Subcutaneous abdominal adipose tissue (tissue), 5 donors: ENCODE results near the gene GIPC2.

Source experiments
- H3K27ac ChIP-seq: one replicate; pipeline ENCODE4 v1.7.0; 2013; ENCODE audit warnings: low read depth, mild to moderate bottlenecking, inconsistent platforms, low read length, moderate library complexity
- H3K27me3 ChIP-seq, 5 donors: one replicate each; pipeline ENCODE4 v1.7.0; 2013; ENCODE audit warnings: low read length in 5 of 5, inconsistent platforms in 1 of 5; ENCODE audit not compliant: control insufficient read depth in 5 of 5, insufficient read depth in 4 of 5
- H3K36me3 ChIP-seq, 5 donors: one replicate each; pipeline ENCODE4 v1.7.0; 2013; ENCODE audit warnings: low read length in 5 of 5; ENCODE audit not compliant: control insufficient read depth in 5 of 5, insufficient read depth in 5 of 5
- H3K4me1 ChIP-seq, 5 donors: one replicate each; pipeline ENCODE4 v1.7.0; 2013; ENCODE audit warnings: low read length in 5 of 5, mild to moderate bottlenecking in 3 of 5, moderate library complexity in 1 of 5; ENCODE audit not compliant: control insufficient read depth in 5 of 5, insufficient read depth in 5 of 5
- H3K4me3 ChIP-seq, 5 donors: one replicate each; pipeline ENCODE4 v1.7.0; 2013; ENCODE audit warnings: low read length in 5 of 5, low read depth in 1 of 5
- H3K9ac ChIP-seq, 5 donors: one replicate each; pipeline ENCODE4 v1.7.0; 2013; ENCODE audit warnings: low read length in 5 of 5, mild to moderate bottlenecking in 4 of 5, moderate library complexity in 3 of 5
- H3K9me3 ChIP-seq, 5 donors: one replicate each; pipeline ENCODE4 v1.7.0; 2013; ENCODE audit warnings: low read length in 5 of 5; ENCODE audit not compliant: control insufficient read depth in 5 of 5
- donor health status: healthy.
- donor health status: healthy.
- donor health status: healthy.
- donor health status: healthy.
- donor health status: healthy.

GIPC2 gene

GRCh38 chr1:78153092-78153736, 107.4 kb downstream of the GIPC2 start:
- no peak overlapping the region for H3K27ac ChIP-seq
- no peak overlapping the region for H3K4me3 ChIP-seq

DNA sequence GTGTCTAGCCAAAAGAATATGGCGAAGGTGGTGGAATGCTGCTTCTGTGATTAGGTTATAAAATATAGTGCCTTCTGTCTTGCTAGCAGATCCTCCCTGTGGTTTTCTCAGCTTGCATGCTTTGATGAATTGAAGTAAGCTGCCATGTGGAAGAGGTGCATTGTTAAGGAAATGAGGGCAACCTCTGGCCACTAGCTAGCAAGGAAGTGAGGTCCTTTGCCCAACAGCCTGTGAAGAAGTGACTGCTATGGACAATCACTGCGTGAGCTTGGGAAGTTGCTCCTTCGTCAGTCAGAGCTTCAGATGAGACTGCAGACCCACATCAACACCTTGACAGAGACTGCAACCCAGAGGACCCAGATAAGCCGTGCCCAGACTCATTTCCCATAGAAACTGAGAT, 109.4 kb downstream of the GIPC2 start:
- Histone ChIP-seq H3K36me3 (no peaks in the 10 kb centered on the region), H3K9ac (no peak overlapping the region), H3K27ac (no peak overlapping the region), H3K27me3 (no peaks in the 10 kb centered on the region), H3K9me3 (no peaks in the 10 kb centered on the region), H3K4me1 (no peaks in the 10 kb centered on the region), H3K4me3 (no peak overlapping the region)

More at GRCh38 chr1:78153092-78153736, 107.4 kb downstream of the GIPC2 start:
- Histone ChIP-seq H3K9ac (no peak overlapping the region), H3K27me3 (no peaks in the 10 kb centered on the region), H3K9me3 (no peaks in the 10 kb centered on the region), H3K36me3 (no peaks in the 10 kb centered on the region), H3K4me1 (no peaks in the 10 kb centered on the region)

DNA sequence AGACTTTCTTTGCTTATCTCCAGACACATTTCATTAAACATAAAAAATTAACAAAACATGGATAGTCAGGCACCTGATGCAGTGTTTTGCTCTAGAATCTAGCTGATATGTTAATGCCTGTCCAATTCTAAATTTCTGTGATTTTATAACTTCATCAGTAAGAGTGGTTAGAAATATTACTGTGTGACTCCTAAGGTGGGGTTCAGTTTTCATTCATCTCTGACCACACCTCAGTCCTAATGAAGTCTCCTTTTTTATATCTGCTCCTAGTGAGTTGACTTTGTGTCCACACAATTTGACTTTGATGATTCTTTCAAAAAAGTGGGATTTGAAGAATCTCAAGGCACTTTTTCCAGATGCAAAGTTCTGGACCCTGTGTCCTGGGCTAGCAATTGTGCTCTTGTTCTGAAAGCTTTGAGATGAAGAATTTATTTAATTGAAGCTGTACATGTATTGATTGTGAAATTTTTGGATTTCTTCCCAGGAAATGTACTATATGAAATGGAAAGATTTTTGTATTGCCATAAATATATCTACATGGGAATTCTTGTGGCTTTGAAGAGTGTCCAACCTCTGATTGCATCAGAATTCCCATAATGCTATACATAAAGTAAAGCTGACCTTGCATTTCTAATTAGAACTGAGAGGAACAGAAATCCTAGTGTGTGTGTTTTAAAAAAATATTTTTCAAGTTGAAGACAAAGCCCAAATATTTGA, 111.2 kb downstream of the GIPC2 start:
- no peaks in the 10 kb centered on the region for H3K36me3 ChIP-seq
- no peaks in the 10 kb centered on the region for H3K9me3 ChIP-seq
- H3K4me1 ChIP-seq: no peaks in the 10 kb centered on the region
- no peak overlapping the region for H3K9ac ChIP-seq
- no peak overlapping the region for H3K27ac ChIP-seq
- no peak overlapping the region for H3K4me3 ChIP-seq
- no peaks in the 10 kb centered on the region for H3K27me3 ChIP-seq

DNA sequence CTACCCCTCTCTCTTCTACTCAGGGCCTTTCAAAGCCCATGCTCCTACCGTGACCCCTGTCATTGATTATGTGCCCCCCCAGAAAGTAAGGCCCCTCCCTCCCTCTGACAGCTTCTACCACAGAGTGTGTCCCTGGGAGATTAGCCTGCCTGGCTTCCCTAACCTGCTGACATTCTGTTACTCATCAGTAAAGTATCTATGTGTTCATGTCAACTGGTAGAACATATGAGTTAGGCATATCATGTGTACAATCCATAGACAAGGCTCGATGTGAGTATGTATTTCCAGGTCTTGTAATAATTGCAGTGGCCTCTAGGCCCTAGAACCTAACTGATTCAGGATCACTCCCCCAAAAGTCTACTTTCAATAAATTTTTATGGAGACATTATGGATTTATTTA, 120.0 kb downstream of the GIPC2 start:
- Histone ChIP-seq H3K4me1 (no peaks in the 10 kb centered on the region), H3K9me3 (no peaks in the 10 kb centered on the region), H3K9ac (no peak overlapping the region), H3K27me3 (no peaks in the 10 kb centered on the region), H3K4me3 (no peak overlapping the region), H3K27ac (no peak overlapping the region), H3K36me3 (no peaks in the 10 kb centered on the region)

GRCh38 chr1:78168306-78168705, 122.5 kb downstream of the GIPC2 start:
- Histone ChIP-seq H3K27ac (no peak overlapping the region), H3K4me1 (no peaks in the 10 kb centered on the region), H3K36me3 (no peaks in the 10 kb centered on the region), H3K9me3 (no peaks in the 10 kb centered on the region), H3K4me3 (no peak overlapping the region), H3K9ac (no peak overlapping the region), H3K27me3 (no peaks in the 10 kb centered on the region)

GRCh38 chr1:78170859-78171258, 125.1 kb downstream of the GIPC2 start:
- Histone ChIP-seq H3K4me1 (no peaks in the 10 kb centered on the region), H3K9me3 (no peaks in the 10 kb centered on the region), H3K27me3 (no peaks in the 10 kb centered on the region), H3K9ac (no peak overlapping the region), H3K36me3 (no peaks in the 10 kb centered on the region), H3K27ac (no peak overlapping the region), H3K4me3 (no peak overlapping the region)

- no peaks in the 10 kb centered on the region for H3K27me3 ChIP-seq
- no peak overlapping the region for H3K27ac ChIP-seq
- no peak overlapping the region for H3K4me3 ChIP-seq
- no peaks in the 10 kb centered on the region for H3K36me3 ChIP-seq
- no peak overlapping the region for H3K9ac ChIP-seq
- H3K9me3 ChIP-seq: no peaks in the 10 kb centered on the region
- no peaks in the 10 kb centered on the region for H3K4me1 ChIP-seq
Measured at GRCh38 chr1:78171736-78172590, 126.2 kb downstream of the GIPC2 start.

- no peak overlapping the region for H3K4me3 ChIP-seq
- no peak overlapping the region for H3K27ac ChIP-seq
- H3K4me1 ChIP-seq: no peaks in the 10 kb centered on the region
- H3K36me3 ChIP-seq: no peaks in the 10 kb centered on the region
- H3K27me3 ChIP-seq: no peaks in the 10 kb centered on the region
- H3K9ac ChIP-seq: no peak overlapping the region
- H3K9me3 ChIP-seq: peaks cover 0 to 2% (median 0%) of the 10 kb centered on the region in 5 donors
Measured at GRCh38 chr1:78176448-78176847, 130.7 kb downstream of the GIPC2 start.

DNA sequence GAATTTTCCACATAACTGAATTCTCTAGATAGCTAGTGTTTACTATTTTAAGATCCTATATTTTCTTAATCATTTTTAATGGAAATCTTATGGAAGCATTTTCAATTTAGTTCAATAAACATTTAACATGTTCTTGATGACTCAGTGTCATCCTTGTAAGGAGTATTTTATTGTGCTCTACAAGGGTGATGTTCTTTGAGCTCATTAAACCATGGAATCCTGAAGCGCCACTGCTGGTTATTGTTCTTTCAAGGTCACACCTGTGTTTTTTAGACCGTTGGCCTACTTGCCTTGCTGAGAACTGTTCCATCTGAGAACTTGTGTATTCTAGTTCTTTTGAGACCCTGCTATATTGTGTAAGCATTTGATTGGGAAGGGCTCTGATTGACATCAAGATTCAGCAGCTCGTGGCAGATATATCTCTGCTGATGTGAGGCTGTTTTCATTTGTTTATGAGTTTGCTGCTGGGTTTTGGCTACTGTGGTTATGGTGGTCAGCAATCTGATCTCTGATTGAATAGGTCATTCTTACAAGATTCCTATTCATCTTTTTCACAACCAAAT, 132.0 kb downstream of the GIPC2 start:
- no peak overlapping the region for H3K9ac ChIP-seq
- H3K27ac ChIP-seq: no peak overlapping the region
- no peaks in the 10 kb centered on the region for H3K27me3 ChIP-seq
- no peak overlapping the region for H3K4me3 ChIP-seq
- H3K36me3 ChIP-seq: no peaks in the 10 kb centered on the region
- no peaks in the 10 kb centered on the region for H3K4me1 ChIP-seq
- H3K9me3 ChIP-seq: peaks cover 0 to 2% (median 0%) of the 10 kb centered on the region in 5 donors

DNA sequence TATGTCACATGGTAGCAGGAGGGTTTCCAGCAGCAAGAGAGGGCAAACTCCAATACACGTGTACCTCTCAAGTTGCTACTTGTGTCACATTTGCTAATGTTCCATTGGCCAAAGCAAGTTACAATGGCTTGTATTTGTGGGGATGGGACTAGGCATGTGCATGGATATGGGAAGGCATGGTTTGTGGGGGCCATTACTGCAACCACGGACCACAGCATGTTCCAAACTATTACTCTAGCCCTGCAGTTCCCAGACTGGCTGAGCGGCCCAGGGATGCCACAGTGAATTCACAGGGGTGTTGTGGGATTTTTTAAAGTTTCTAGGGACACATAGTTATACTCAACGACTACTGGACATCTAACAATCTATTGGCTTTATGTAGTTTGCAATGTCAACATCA, 133.1 kb downstream of the GIPC2 start:
- Histone ChIP-seq H3K4me1 (no peaks in the 10 kb centered on the region), H3K9ac (no peak overlapping the region), H3K4me3 (no peak overlapping the region), H3K9me3 (peaks cover 0 to 2% (median 0%) of the 10 kb centered on the region in 5 donors), H3K36me3 (no peaks in the 10 kb centered on the region), H3K27me3 (no peaks in the 10 kb centered on the region), H3K27ac (no peak overlapping the region)
